NCI-H510A treated with DMSO at 0.1 percent for 48 hours (cell line): ENCODE results near the gene NEK4.
"Not testable (repeated sequence)": the region's sequence is repeated elsewhere in the genome, so short reads cannot be mapped to it uniquely, and the experiment has no call there.

ENCODE experiments used
- DNase-seq: peaks from one replicate; lab custom pipeline; 2025; lab: John Stamatoyannopoulos, UW

Gene NEK4

DNA sequence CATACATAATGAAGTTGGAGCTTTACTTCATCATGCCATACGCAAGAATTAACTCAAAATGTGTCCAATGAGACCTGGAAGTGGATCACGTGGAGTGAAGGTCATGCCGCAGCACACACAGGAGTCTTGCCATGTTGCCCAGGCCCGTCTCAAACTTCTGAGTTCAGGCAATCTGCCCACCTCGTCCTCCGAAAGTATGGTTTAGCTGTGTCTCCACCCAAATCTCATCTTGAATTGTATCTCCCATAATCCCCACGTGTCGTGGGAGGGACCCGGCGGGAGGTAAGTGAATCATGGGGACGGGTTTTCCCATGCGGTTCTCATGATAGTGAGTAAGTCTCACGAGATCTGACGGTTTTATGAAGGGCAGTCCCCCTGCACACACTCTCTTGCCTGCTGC is 39.1 kb downstream of the NEK4 start:
- no peak for DNase-seq

DNA sequence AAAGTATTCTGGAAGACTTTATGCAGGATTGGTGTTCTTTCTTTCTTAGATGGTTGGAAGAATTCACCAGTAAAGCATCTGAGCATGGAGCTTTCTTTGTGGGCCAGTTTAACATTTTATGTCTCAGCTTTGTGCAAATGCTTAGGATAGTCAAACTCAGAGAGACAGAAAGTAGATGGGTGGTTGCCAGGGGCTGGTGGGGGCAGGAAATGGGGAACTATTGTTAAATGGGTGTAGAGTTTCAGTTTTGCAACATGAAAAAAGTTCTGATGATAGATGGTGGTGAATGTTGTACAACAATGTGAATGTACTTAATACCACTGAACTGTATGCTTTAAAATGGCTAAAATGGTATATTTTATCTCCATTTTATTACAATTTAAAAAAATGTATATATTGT is 40.1 kb downstream of the NEK4 start:
- DNase-seq = no peak

DNA sequence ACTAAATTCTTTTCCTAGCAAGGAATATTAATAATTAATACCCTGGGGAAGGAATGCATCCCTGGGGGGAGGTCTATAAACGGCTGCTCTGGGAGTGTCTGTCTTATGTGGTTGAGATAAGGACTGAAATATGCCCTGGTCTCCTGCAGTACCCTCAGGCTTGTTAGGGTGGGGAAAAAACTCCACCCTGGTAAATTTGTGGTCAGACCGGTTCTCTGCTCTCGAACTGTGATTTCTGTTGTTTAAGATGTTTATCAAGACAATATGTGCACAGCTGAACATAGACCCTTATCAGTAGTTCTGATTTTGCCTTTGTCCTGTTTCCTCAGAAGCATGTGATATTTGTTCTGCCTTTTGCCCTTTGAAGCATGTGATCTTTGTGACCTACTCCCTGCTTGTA is 42.0 kb downstream of the NEK4 start:
- DNase-seq = not testable (repeated sequence)

DNA sequence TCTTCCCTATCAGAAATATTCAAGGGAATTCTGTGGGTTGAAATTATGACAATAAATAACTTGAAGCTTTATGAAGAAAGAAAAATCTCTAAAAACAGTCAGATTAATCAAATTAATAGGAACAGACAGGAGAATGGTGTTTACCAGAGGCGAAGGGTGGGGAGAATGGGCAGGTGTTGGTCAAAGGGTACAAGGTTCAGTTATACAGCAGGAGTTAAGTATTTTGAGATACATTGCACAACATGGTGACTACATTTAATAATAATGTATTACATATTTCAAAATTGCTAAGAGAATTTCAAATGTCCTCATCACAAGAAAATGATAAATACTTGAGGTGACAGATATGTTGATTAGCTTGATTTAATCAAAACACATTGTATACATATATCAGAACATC is 46.2 kb downstream of the NEK4 start:
- no peak for DNase-seq

DNA sequence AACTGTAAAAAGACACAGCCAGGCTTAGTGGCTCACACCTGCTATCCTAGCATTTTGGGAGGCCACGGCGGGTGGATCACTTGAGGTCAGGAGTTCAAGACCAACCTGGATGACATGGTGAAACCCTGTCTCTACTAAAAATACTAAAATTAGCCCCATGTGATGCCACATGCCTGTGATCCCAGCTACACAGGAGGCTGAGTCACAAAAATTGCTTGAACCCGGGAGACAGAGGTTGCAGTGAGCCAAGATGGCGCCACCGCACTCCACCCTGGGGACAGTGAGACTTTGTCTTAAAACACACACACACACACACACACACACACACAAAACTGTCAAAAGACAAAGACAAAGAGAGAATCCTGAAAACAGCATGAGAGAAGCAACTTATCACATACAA is 46.8 kb downstream of the NEK4 start:
- no peak for DNase-seq

DNA sequence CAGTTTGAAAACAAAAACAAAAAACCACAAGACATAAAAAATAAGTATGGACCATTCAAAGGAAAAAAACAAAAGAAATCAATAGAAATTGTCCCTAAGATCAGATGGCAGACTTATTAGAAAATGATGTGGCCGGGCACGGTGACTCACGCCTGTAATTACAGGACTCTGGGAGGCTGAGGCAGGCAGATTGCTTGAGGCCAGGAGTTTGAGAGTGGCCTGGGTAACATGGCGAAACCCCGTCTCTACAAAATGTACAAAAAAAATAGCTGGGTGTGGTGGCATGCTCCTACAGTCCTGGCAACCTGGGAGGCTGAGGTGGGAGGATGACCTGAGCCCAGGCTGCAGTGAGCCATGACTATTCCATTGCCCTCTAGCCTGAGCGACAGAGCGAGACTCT is 48.2 kb downstream of the NEK4 start:
- DNase-seq = no peak

DNA sequence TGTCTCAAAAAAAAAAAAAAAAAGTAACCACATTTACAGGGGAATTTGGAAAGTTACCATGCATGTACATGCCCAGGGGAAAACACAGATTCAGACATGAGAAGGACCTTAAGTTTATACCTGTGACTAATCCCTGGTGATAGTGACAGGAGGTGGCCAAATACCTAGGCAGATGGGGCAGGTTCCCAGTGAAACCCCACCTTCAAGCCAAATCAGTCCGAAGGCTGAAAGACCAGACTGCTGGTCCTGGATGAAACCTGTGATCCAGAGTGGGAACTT is 49.1 kb downstream of the NEK4 start:
- DNase-seq = no peak

DNA sequence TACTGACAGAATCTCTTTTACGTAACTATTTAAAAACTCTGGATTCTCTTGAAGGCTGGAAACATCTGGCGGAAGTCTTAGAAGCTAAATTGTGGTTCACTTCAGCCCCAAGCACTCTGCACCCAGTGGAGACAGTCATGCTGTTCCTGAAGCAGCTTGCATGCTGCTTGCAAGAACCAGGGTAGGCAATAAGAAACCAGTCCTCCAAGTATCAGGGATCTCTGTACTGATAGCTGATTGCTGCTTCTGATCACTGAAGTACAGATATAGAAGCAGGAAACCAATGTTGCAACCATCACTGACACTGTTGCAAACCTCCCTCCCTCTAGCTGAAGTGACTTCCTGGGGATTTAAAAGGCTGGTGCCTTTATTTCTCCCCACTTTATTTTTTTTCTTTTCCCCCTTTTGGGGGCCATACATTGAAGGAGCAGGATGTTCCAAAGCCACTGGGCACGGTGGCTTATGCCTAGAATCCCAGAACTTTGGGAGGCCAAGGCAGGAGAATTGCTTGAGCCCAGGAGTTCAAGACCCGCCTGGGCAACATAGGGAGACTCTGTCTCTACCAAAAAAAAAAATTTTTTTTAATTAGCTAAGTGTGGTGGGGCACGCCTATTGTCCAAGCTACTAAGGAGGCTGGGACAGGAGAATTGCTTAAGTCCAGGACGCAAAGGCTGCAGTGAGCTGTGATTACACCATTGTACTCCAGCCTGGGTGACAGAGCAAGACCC is 49.6 kb downstream of the NEK4 start:
- DNase-seq = no peak

DNA sequence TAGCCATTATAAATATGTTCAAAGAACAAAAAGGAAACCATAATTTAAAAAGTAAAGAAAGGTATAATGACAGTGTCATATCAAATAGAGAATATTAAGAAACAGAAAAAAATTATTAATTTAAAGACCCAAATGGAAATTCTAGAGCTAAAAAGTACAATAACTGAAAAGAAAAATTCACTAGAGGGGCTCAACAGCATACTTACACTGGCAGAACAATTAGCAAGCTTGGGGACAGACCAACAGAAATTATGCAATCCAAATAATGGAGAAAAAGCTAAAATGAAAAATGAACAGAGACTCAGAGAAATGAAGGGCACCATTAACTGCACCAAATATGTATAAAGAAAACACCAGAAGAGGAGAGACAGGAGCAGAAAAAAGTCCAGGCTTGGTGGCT is 51.1 kb downstream of the NEK4 start:
- no peak for DNase-seq

DNA sequence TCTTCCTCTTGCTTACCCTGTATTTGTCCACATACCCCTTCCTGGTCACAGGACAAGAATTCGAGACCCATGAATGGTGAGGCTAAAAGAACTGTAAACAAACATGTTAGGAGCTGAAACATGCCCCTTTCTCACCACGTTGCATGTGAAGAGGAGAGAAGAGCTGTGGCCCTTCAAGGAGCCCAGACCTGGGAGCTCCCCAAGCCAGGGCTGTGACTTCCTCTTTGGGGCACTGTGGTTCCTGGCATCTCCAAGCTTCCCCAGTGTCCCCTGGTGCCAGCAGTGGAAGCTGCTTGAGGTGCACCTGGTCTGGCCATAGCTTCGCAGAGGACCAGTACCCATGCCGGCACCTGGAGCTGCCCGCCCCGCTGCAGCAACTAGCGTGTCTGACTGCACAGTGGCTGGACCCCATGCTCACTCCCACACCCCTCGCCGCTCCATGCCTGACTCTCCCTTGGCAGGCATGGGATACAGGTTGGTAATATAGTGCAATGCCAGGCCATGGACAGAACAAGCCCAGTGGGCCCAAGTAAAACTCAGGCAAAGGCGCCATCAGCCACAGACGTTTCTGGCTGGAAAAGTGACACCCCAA is 54.9 kb downstream of the NEK4 start:
- no peak for DNase-seq

DNA sequence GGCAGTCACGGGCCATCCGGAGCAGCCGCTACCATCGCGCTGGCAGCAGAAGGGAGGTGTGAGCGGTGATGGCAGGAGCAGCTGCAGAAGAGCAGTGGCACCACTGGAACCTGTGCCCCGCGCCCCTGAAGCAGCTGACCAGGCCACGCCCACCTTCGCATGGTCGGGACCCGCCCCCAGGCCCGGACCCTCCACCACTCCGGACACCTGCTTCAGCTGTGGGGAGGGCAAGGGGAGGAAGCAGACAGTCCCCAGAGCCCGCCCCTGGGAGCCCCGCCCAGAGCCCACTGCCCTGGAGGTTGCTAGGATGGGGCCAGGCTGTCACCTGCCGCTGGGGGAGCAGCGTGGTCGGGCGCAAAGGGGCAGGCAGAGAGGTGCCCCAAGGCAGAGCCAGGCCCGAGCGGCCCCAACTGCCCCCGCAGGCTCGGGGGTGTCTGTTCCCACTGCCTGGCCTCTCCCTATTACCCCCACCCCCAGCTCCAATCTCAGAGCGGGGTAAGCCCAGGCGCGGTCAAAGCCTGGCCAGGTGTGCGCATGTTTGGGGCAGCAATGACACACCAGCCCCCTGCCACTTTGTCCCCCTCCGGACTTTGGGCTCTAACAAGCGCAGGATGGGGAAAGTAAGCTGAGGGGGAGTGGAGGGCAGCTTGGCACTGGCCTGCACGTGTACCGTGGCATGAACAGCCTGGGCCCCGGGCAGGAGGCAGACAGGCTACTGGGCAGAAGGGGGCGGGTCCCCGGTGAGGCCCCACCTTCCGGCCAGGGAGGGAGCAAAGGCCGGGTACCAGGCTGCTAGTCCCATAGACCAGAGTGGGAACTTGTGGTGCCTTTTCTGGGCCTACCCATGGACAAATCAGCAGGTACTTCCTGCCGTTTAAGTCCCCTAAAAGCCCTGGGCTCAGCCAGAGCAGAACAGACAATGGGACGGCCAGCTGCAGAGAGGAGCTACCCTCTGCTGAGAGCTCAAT is 56.1 kb downstream of the NEK4 start:
- DNase-seq = no peak

DNA sequence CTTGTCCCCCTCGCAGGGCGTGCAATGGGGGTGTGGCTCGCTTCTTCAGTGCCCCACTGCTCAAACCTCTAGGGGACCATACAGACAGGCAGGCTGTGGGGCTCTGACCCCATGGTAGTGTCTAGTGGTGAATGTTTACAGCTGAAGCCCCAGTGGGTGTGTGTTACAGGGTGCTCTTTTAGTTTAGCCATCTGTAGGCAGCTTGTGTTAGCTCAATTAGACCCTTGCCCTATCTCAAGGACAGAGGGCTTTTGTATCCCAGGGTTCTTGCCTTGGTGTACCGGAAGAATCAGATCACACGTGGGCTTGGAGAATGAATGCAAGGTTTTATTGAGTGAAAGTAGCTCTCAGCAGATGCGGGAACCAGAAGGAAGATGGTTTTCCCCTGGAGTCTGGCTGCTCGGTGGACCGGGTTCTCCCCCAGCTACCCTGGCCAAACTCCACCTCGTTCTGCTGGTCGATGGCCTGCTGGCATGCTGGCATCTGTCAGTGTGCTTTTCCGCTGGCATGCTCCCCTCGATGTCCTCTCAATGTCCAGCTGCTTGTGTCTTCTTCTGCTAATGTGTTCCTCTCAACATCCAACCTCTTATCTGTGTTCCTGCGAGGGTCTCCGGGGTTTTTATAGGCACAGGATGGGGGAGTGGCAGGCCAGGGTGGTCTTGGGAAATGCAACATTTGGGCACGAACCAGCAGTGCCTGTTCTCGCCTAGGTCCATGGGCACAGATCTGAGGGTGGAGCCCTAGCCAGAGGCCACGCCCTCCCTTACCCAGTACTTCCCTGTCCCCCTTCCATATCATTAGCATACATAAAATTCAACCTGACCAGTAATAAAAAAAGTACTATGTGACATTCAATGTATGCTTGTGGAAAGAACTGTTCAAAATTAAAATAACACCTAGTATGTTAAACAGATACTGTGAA is 58.2 kb downstream of the NEK4 start:
- DNase-seq = no peak

DNA sequence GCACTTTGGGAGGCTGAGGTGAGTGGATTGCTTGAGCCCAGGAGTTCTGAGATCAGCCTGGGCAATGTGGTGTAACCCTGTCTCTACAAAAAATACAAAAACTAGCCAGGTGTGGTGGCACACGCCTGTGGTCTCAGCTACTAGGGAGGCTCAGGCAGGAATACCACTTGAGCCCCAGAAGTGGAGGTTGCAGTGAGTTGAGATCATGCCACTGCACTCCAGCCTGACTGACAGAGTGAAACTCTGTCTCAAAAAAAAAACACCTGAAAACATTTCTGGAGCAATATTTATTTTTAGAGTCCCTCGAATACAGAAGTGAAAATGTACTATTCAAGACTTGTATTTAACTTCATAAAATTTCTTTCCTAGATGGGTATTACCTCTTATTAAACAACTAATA is 60.2 kb downstream of the NEK4 start:
- no peak for DNase-seq

DNA sequence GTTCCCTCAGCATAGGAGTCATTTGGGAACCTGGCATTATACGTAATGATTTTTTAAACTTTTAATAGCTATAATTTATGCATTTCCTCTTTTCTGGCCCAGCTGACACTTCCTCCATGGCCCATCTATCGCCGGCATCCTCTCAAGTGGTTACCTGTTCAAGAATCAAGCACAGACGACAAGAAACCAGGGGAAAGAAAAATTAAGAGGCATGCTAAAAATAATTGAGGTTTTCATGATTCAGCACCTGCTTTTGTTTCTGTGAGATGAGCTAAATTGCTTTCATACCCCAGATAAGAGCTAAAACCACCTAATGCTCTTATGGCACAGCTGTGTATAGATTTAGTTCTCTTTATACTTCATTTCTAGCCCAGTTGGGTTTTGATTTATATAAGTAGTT is 63.2 kb downstream of the NEK4 start:
- no peak for DNase-seq

DNA sequence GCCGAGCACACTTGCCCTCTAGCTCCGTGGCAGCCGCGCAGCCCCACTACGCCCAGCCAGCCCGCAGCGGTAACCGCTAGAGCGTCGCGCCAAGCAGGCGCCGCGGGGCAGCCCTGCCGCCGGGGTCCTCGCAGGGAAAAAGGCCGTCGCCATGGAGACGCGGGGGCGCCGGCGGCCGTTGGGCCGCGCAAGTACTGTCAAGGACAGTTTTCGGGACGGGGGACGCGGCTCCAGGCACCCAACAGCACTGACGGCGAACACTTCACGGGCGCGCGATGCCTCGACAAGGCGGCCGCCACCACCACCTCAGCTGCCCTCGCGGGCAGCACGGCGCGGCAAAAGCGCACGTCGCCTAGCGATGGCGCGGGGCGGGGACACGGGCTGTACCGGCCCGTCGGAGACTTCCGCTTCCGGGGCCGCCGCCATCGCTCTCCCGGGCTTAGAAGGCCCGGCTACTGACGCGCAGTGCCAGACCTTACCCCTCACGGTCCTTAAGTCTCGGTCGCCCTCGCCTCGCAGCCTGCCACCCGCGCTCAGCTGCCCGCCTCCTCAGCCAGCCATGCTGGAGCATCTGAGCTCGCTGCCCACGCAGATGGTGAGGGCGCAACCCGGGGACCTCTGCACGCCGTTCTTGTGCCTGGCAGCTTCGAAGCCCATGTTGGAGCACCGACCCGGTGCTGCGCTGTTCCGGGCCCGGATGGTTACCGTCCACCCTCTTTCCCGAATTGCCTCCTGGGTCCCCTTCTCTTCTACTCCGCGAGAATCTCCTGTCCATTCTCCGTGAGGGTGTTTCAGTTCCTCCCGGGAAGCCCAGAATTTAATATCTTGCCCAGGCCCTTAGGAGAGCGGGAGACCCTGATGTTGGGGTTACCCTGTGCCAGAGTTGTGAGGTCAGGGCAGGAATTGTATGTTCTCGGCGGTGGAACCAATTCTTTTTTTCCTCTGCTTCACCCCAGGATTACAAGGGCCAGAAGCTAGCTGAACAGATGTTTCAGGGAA is 64.8 kb downstream of the NEK4 start, which contains the start of the genes GLT8D1 and SPCS1:
TSS of gene GLT8D1 (minus strand) at position 104 of the 999 bp plus-strand sequence. CDS start 5,331 bp downstream, outside the sequence.
TSS of gene SPCS1 (plus strand) at position 419 of the 999 bp plus-strand sequence. CDS start at position 560, 141 bp downstream.
- peak; percentile 80 for DNase-seq

DNA sequence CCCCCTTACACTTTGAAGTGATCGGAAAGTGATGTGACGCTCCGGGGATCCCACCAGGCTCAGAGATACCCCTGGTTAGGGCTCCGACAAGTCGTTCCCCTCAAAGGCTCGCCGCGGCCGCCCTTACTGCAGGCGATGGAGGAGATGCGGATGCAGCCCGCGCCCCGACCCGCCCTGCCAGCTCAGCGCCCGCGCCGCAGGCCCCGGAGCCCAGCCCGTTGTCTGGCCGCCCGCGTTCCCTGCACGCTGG is 65.4 kb downstream of the NEK4 start:
- no peak for DNase-seq

DNA sequence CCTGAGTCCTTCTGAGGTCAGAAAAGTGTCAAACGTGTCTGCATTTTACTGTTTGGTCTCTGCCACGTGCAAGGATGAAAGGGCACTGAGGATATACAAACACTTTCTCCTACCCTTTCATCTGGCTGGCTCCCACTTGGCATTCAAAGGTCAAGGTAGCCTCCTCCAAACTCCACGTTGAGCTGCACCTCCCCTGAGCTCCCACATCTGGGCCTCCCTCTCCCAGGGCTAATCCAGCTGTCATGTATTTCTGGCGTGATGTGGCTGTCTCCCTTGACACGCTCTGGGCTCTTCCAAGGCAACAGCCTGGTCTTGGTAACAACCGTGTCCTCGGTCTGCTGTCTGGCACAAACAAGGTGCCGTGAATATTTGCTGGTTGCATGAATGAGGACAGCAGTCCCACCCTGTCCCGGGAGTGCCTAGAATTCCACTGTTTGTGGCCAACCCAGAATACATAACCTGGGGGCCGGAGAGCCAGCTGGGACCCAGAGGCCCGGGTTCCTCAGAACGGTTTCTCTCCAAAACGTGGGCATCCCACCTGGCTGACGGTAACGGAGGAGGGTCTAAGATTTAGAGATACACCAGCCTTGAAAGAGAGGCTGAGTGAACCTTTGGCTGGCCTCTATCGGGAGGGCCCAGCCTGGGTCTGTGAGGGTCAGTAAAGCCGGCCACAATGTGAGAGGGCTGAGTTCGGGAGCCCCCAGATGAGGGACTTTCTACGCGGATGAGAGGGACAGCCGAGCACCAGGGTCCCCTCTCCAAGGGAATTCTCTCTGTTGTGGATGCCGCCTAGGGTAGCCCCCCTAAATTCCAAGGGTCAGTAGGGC is 65.9 kb downstream of the NEK4 start:
- no peak for DNase-seq

DNA sequence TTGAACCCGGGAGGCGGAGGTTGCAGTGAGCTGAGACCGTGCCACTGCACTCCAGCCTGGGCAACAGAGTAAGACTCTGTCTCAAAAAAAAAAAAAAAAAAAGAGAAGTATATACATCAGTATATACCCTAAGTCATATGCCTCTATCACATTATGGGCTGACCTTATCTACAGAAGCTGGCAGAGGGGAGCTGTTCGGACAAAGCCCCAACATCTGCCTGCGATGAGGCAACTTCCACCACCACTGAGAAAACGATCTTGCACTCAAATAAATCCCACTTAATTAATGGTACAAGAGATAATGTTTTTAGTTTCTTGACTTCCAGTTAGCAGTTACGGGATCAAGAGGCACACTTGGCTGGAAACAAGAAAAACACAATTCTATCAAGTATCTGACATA is 67.4 kb downstream of the NEK4 start:
- DNase-seq = no peak

DNA sequence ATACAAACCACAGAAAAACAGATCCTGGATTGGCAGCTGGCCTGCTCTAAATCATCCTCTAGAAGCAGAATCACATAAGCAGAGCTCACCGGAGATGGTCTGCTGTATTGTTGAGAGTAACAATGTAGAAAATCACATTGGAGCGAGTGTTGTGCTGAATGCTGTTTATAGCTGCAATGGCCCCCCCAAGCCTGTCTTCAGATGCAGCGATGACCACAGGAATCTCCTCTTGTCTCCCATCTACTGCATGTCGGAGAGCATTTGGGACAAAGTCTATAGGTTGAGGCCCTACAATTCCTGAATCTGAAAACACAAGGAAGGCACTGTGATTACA is 73.1 kb downstream of the NEK4 start:
- DNase-seq = no peak
